HG03045 (cell line): ENCODE data around the gene F2R.

ENCODE experiments used
- ATAC-seq: cut with Tn5 transposase; IDR thresholded peaks from one replicate; pipeline ENCODE4 v1.9.1; 2021; ENCODE audit warnings: mild to moderate bottlenecking, moderate library complexity; ENCODE audit not compliant: unreplicated experiment

F2R gene

GRCh38 chr5:76690037-76690679, 25.8 kb upstream of the F2R start:
- ATAC-seq, result no peak

DNA sequence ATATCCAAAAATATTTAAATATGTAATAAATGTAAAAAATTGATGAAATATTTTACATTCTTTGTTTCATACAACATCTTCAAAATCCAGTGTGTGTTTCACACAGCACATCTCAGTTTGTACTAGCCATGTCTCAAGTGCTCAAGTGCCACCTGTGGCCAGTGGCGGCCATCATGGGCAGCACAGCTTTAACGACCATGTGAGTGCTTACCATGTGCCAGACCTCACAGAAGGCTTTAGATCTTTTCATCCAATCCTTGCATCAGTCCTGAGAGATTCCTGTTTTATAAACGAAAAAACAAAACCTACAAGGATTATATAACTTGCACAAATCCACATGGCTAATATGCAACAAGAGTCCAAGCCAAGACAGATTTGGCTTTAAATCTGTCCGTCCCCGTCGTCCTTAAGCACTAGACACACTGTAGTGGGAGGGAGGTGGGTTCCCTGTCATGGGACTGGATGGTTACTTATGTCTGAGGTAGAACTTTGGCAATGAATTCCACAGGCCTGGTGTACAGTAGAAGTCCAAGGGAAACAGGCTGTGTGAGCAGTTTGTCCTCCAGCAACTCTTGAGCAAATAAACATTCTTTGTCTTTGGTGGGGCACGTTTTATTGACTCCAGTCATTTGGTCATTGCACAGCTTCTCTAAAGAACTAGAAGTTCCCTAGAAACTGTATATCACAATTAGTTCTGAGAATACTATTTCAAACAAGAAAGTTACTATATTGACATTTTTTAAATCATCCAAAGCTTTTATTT, 25.0 kb upstream of the F2R start:
- no peak for ATAC-seq

DNA sequence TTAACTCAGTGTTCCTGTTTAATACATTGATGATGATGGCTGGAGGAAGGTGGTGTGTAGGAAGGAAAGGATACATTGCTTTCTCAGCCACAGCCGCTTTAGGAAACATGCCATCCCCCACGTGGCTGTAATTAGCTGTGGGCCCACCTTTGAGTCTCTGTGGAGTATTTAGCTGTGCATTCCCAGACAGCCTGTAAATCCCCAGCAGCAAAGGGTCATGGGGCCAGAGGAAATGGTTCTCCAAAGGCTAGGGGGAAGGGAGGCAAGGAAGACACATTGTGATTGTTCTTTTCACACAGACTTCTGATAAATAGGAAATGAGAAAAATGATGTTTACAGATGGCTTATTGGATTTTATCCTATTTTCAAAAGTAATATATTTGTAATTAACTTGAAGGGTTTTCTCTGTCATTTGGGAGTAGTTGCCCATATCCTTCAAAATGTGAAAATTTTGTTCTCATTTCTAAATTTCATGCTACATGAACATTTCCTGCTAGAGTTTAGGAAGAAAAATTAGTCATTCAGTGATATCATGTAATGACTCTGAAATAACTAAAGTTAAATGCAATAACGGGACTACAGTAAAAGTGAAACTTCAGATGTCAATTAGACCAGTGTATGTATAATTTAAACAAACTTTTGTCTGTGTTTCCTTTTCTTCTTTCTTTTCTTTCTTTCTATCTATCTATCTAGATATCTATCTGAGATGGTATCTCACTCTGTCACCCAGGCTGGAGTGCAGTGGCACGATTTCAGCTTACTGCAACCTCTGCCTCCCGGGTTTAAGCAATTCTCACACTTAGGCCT, 24.3 kb upstream of the F2R start:
- ATAC-seq, result no peak

GRCh38 chr5:76692274-76692540, 23.7 kb upstream of the F2R start:
- ATAC-seq, result no peak

GRCh38 chr5:76692651-76693050, 23.3 kb upstream of the F2R start:
- no peak for ATAC-seq

- no peak for ATAC-seq
Measured at GRCh38 chr5:76693141-76693540, 22.8 kb upstream of the F2R start.

DNA sequence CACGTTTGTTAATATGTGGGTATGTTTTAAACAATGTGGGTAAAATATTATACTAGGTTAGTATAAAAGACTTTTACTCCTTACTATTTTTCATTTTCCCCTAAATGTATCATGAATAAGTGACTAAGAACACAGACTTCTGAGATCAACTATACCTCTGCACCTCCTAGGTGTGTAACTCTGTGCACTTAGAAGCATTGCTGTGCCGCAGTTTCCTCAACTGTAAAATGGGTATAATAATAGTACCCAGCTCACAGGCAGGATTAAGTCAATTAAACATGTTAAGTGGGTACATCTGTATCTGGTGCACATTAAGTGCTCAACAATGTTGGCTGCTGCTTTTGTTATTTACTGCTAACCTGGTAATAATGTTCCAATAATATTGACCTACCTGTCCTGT, 21.6 kb upstream of the F2R start:
- ATAC-seq, result no peak

DNA sequence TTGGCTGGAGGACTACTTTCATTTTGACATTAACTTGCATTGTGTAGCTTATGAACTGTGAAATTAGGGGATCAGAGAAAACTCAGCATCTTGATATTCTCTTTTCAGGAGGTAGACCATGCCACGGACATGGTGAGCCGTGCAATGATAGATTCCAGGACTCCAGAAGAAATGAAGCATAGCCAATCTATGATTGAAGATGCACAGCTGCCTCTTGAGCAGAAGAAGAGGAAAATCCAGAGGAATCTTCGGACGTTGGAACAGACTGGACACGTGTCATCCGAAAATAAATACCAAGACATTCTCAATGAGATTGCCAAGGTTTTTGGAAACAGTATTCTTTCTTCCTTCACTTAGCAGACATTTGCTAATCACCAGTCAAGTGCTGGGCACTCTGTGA, 20.6 kb upstream of the F2R start:
- ATAC-seq, result no peak

DNA sequence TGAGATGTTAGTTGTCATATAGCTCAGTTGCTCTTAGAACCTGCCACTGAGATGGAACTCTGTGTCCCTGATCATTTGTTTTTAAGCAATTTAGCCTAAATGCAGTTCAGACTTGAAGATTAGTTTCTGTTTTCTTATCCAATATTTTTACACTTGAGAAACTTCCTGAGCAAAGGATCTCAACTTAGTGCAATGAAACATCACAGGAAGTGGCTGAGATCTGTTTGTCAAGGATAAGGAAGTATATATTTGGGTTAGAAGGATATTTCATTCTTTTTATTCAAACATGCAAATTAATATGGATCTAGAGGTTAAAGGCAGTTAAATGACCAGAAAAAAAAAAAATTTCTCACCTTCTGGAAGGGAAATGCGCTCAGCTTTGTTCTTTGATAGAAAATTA, 19.7 kb upstream of the F2R start:
- no peak for ATAC-seq

GRCh38 chr5:76697670-76698069, 18.3 kb upstream of the F2R start:
- ATAC-seq, result no peak

DNA sequence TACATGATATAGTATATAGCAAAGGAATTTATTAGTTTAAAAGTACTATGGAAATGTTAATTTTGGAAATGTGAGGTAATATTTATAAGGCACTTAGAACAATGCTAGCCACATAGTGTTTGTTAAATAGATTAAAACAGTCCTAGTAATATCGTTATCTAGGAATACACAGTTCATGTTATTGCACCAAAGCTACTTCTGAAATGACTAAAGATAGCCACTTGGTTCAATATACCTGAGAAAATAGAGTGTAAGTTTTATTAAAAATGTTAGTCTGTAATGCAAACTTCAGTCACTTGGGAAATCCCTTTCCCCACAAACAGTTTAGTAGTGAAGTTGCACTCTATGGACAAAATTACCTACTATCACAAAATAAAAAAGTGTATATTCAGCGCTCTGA, 15.4 kb upstream of the F2R start:
- no peak for ATAC-seq

DNA sequence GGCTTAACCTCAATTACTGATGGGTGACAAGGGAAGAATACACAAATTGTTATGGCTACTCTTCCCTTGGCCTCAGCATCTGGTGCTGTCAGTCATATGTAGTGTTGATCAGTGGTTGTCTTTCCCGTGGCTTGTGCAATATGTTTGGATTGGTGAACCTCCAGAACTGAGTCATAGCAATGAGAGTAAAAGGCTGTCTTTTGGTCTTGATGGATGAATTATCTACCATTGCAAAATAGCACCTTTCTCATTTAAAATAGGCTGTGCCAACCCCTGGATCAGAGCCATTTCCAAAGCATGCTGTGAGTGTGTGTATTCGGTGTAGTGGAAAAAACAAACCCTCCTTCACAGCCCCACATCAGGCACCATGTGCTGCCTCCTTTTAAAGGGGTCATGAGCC, 14.6 kb upstream of the F2R start:
- no peak for ATAC-seq

- ATAC-seq, result no peak
Measured at GRCh38 chr5:76703707-76704106, 12.2 kb upstream of the F2R start.

GRCh38 chr5:76704131-76704663, 11.7 kb upstream of the F2R start:
- ATAC-seq, result no peak

GRCh38 chr5:76705574-76705973, 10.4 kb upstream of the F2R start:
- ATAC-seq, result no peak

DNA sequence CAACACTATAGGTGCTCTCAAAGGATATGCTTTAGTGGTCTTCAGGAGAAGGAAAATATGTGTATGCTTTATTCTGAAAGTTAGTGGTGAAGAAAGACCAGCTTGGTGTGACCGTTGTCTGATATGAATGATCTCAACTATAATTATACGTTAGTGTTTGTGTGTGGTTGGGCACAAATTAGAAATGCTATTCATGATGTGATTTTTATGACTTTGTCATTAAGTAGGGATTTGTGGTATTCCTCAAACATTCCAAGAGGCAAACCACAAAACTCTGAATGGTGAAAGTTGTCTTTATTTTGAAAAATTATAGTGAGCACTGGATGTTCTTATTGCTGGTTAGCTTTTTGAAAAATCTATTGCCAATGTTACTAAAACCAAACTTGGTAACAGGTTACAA, 6.2 kb upstream of the F2R start:
- ATAC-seq, result no peak

GRCh38 chr5:76710991-76711390, 4.9 kb upstream of the F2R start:
- ATAC-seq, result no peak

- peak; percentile 3 for ATAC-seq
Measured at GRCh38 chr5:76714751-76715485, 1.0 kb upstream of the F2R start.

DNA sequence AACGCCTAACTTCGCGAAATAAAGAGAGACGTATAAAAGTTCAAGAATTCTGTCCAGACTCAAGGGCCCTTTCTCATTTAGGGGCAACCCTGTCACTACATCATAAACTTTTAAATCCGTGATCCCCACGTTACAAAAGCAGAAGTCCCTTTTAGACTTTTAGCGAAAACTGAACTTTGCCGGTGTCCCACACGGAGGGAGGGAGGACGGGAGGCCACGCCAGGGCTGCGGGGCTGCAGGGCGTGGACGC, 515 bp upstream of the F2R start:
- ATAC-seq, result peak; percentile 26

DNA sequence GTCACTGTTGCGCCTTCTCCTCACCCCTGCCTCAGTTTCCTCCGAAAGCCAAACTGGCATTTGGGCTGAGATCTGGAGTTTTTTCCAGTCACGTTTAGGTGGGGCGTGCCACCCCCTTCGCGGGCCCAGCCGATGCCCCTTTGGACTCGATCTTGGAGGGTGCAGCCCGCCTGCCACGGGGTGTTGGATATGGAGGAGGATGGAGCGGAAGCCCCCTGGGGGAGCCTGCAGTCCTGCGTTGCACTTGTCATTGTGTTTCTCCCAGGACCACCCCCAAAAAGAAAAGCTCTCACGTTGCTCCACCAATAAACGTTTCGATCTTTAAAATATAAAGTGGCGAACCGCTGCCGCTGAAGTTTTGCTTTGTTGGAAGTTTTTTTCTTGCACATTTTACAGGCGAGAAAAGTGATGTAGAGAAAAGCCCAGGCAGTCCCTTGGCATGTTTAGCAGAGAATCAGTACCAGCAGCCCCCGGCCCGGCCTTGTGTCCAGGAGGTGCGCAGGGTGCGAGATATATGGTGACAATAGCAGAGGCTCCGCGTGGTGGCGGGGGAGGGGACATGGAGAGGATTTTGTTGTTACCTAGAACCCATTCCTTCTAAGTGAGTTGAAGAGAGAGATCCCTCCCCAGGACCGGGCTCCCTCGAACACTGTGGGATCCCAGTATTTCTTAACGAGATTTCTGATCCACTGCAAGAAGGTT, 681 bp downstream of the F2R start:
- no peak for ATAC-seq
